ENCODE data around the gene LIN7B. TPM values are rescaled to one million over a fixed set of nuclear protein-coding genes. Genes with fewer than 3 reads are reported as not detected.

LIN7B gene
- total and polyA plus RNA-seq, 2 of the 8 experiments (the other 6 are each of a cell fraction or from before 2014, with no cell fraction given): 4.1 to 4.2 TPM

- H3K79me1 ChIP-seq (ENCODE audit: low read depth, low read length): no peaks in the 10 kb centered on the region
- ChIA-PET POLR2A (ENCODE audit: partially characterized antibody) (no interaction called here), CTCF (ENCODE audit: partially characterized antibody) (no interaction called here)
- no peak overlapping the region for H4K8ac ChIP-seq (ENCODE audit: extremely low read depth, insufficient read depth, low read length)
- FAIRE-seq (no peak), DNase-seq (ENCODE audit: low read depth in 1 of 2, low spot score in 2 of 2) (no peak)
- H3K56ac ChIP-seq (replicated peaks; ENCODE audit: insufficient read length, low read depth, low read length): no peak overlapping the region
- H3K4me3 ChIP-seq (ENCODE audit: extremely low read depth in 1 of 4, insufficient read depth in 2 of 4, low read depth in 3 of 4, low read length in 4 of 4): no peak overlapping the region
- H4K20me1 ChIP-seq (replicated peaks in 1 of 2; ENCODE audit: control insufficient read depth in 1 of 2, insufficient read depth in 2 of 2, low read length in 2 of 2): peaks cover 0 to 2% of the 10 kb centered on the region in 2 experiments
- WGBS, 2 experiments (ENCODE audit: extremely low coverage in 1 of 2, insufficient coverage in 1 of 2, insufficient read length in 1 of 2, insufficient replicate concordance in 2 of 2, low coverage in 1 of 2, low lambda C conversion rate in 2 of 2, missing lambda C conversion rate in 1 of 2): 87% methylated on average over 10 of the region's 10 CpGs; no CpG with 5 or more reads in 1 of the 2 experiments
- no peak overlapping the region for H3K18ac ChIP-seq (ENCODE audit: extremely low read depth, low read length)
- H3K14ac ChIP-seq (ENCODE audit: insufficient read length): no peak overlapping the region
- TF ChIP-seq SP4 (IDR thresholded peaks at IDR 0.05; ENCODE audit: low read length) (no peak), SP1 (IDR thresholded peaks at IDR 0.05; ENCODE audit: low read depth, low read length) (no peak), ZNF274 (IDR thresholded peaks at IDR 0.05; ENCODE audit: borderline replicate concordance, extremely low read depth, low read length) (no peak), YY1 (IDR thresholded peaks at IDR 0.05; ENCODE audit: low read depth, low read length) (no peak), POLR2A (IDR thresholded peaks at IDR 0.05; ENCODE audit: control extremely low read depth in 1 of 2, low read depth in 2 of 2, low read length in 2 of 2) (no peak), NANOG (IDR thresholded peaks at IDR 0.05; ENCODE audit: insufficient read depth, low read depth, low read length, poor library complexity, severe bottlenecking) (no peak), E2F6 (IDR thresholded peaks at IDR 0.05) (no peak), KDM5A (IDR thresholded peaks at IDR 0.05; ENCODE audit: low read length) (no peak), SIN3A (conservative IDR thresholded peaks at IDR 0.05 in 1 of 2, IDR thresholded peaks at IDR 0.05 in 1 of 2; ENCODE audit: low read depth in 1 of 2, low read length in 2 of 2) (no peak), CBX5 (IDR thresholded peaks at IDR 0.05; ENCODE audit: low read depth, low read length) (no peak)
- no peak overlapping the region for H4K5ac ChIP-seq (ENCODE audit: insufficient read length, low read depth, low read length)
- H3K9ac ChIP-seq (replicated peaks in 1 of 4; ENCODE audit: extremely low read depth in 1 of 4, low read depth in 3 of 4, low read length in 3 of 4): no peak overlapping the region
- H3K23ac ChIP-seq (ENCODE audit: insufficient read length): no peak overlapping the region
- no peaks in the 10 kb centered on the region for H3K9me3 ChIP-seq (ENCODE audit: insufficient read depth in 2 of 2, low read depth in 1 of 2, low read length in 1 of 2)
- no peaks in the 10 kb centered on the region for H3K79me2 ChIP-seq (ENCODE audit: control insufficient read depth in 1 of 2, insufficient read depth in 2 of 2, low read length in 2 of 2)
- no peak overlapping the region for H3K27ac ChIP-seq (ENCODE audit: low read depth, low read length)
- H3K27me3 ChIP-seq (replicated peaks in 1 of 4; ENCODE audit: control insufficient read depth in 3 of 4, extremely low read depth in 1 of 4, insufficient read depth in 3 of 4, low read length in 3 of 4): peaks cover 0 to 8% (median 4%) of the 10 kb centered on the region in 4 experiments; a peak in 3 of 7 replicates
- no peaks in the 10 kb centered on the region for H3K36me3 ChIP-seq (ENCODE audit: control insufficient read depth in 2 of 4, insufficient read depth in 4 of 4, low read length in 3 of 4)
- H2BK15ac ChIP-seq (ENCODE audit: low read length): peak overlapping the region; percentile 46; the same call in 1 of the 2 replicates
- peaks cover 31% of the 10 kb centered on the region for H3K23me2 ChIP-seq (ENCODE audit: low read depth, low read length)
- no peak overlapping the region for H2AFZ ChIP-seq (ENCODE audit: low read length)
- H3K4me1 ChIP-seq (replicated peaks in 1 of 4; ENCODE audit: control insufficient read depth in 3 of 4, insufficient read depth in 4 of 4, low read length in 3 of 4): peaks cover 0 to 29% (median 18%) of the 10 kb centered on the region in 4 experiments; a peak in 6 of 7 replicates
- H2BK120ac ChIP-seq (replicated peaks; ENCODE audit: low read depth, low read length): no peak overlapping the region
- H2BK12ac ChIP-seq (ENCODE audit: low read depth, low read length): peak overlapping the region; percentile 77
- H2BK20ac ChIP-seq (ENCODE audit: low read length): no peak overlapping the region
- H4K91ac ChIP-seq (replicated peaks; ENCODE audit: insufficient read length, low read length): no peak overlapping the region
- peak overlapping the region; percentile 58 for H2AK5ac ChIP-seq (ENCODE audit: low read depth, low read length)
- no peak overlapping the region for H2BK5ac ChIP-seq (ENCODE audit: low read depth, low read length)
- H3K4me2 ChIP-seq (ENCODE audit: insufficient read depth in 1 of 2, low read depth in 2 of 2, low read length in 2 of 2): no peak overlapping the region
- H3K4ac ChIP-seq (replicated peaks; ENCODE audit: insufficient read length, low read depth, low read length): no peak overlapping the region
These were observed 39.1 kb downstream of the LIN7B start for GRCh38 chr19:49153167-49153809.
